IMR-90 (cell line): Measurements from ENCODE around the gene GABRD. TPM values are rescaled to one million over a fixed set of nuclear protein-coding genes. Genes with fewer than 3 reads are reported as not detected.

Experiments used
- ATAC-seq: fragments of 200-7000 bp; cut with Tn5 transposase; 2 replicates; pipeline ENCODE4 v1.9.1; 2020; ENCODE audit warnings: low read depth, mild to moderate bottlenecking, moderate library complexity
- BruUV-seq: library from RNA; stranded (reverse); fragments of 400-500 nt; replicated peaks from 2 replicates; lab custom pipeline; 2021; lab: Mats Ljungman, UMichigan
- CTCF ChIA-PET: fragments of 300-600 bp; formaldehyde crosslinking; extraction: SDS; loops from one replicate; lab custom pipeline; 2021; ENCODE audit warnings: antibody characterized with exemption; lab: Yijun Ruan, JAX
- POLR2A ChIA-PET: fragments of 300-600 bp; sonication (Branson Sonifier 250); formaldehyde crosslinking; loops from one replicate; lab custom pipeline; 2022; ENCODE audit warnings: antibody characterized with exemption; ENCODE audit not compliant: unreplicated experiment; lab: Charles Lee
- DNase-seq: peaks from one replicate; pipeline ENCODE4 v3.0.0; 2013
- H2AFZ ChIP-seq: replicated peaks from 2 replicates; pipeline ENCODE3; 2013; ENCODE audit warnings: low read length, mild to moderate bottlenecking; ENCODE audit not compliant: poor library complexity
- H2AK5ac ChIP-seq: 2 replicates; pipeline ENCODE4 v1.6.1; 2013; ENCODE audit warnings: low read depth, low read length, inconsistent platforms
- H2AK9ac ChIP-seq: replicated peaks from 2 replicates; pipeline ENCODE3; 2013; ENCODE audit warnings: mild to moderate bottlenecking, low read depth, low read length, moderate library complexity; ENCODE audit not compliant: poor library complexity
- H2BK120ac ChIP-seq: 2 replicates; pipeline ENCODE4 v1.6.1; 2013; ENCODE audit warnings: low read depth, low read length, inconsistent platforms
- H2BK15ac ChIP-seq: 3 replicates; pipeline ENCODE4 v1.6.1; 2013; ENCODE audit warnings: low read depth, low read length, inconsistent platforms
- H2BK20ac ChIP-seq: 2 replicates; pipeline ENCODE4 v1.6.1; 2013; ENCODE audit warnings: low read depth, mild to moderate bottlenecking, inconsistent platforms, low read length, moderate library complexity
- H2BK5ac ChIP-seq: 2 replicates; pipeline ENCODE4 v1.6.1; 2013; ENCODE audit warnings: mild to moderate bottlenecking, low read depth, low read length, inconsistent platforms; ENCODE audit not compliant: poor library complexity, severe bottlenecking
- H3K14ac ChIP-seq: replicated peaks from 2 replicates; pipeline ENCODE4 v1.6.1; 2013; ENCODE audit warnings: low read depth, low read length, inconsistent platforms
- H3K18ac ChIP-seq: 2 replicates; pipeline ENCODE4 v1.6.1; 2013; ENCODE audit warnings: low read depth, low read length, control low read depth
- H3K23ac ChIP-seq: 2 replicates; pipeline ENCODE4 v1.6.1; 2013; ENCODE audit warnings: low read depth, low read length, inconsistent platforms
- H3K27ac ChIP-seq: 2 replicates; pipeline ENCODE4 v1.5.1; 2013; ENCODE audit warnings: mild to moderate bottlenecking, control low read depth, low read length; ENCODE audit not compliant: insufficient read depth
- H3K27me3 ChIP-seq: 2 replicates; pipeline ENCODE4 v1.6.1; 2013; ENCODE audit warnings: low read length; ENCODE audit not compliant: control insufficient read depth, insufficient read depth
- H3K36me3 ChIP-seq: 2 replicates; pipeline ENCODE4 v1.6.1; 2013; ENCODE audit warnings: low read length, mixed read lengths; ENCODE audit not compliant: control insufficient read depth, insufficient read depth
- H3K4ac ChIP-seq: 2 replicates; pipeline ENCODE4 v1.6.1; 2013; ENCODE audit warnings: low read depth, low read length, inconsistent platforms
- H3K4me1 ChIP-seq: 2 replicates; pipeline ENCODE4 v1.6.1; 2013; ENCODE audit warnings: low read length, mixed read lengths; ENCODE audit not compliant: control insufficient read depth, insufficient read depth
- H3K4me2 ChIP-seq: 2 replicates; pipeline ENCODE4 v1.6.1; 2013; ENCODE audit warnings: low read depth, mild to moderate bottlenecking, control low read depth, low read length, moderate library complexity
- H3K4me3 ChIP-seq: 2 replicates; pipeline ENCODE4 v1.5.1; 2013; ENCODE audit warnings: low read depth, mild to moderate bottlenecking, control low read depth, low read length, moderate library complexity; ENCODE audit not compliant: insufficient read depth
- H3K56ac ChIP-seq: 2 replicates; pipeline ENCODE4 v1.6.1; 2013; ENCODE audit warnings: low read length, inconsistent platforms; ENCODE audit not compliant: insufficient read depth; ENCODE audit errors: extremely low read depth
- H3K79me1 ChIP-seq, 2 experiments: 2 replicates each; pipeline ENCODE4 v1.6.1; 2013; ENCODE audit warnings: low read length in 2 of 2, inconsistent platforms in 1 of 2, low read depth in 1 of 2
- H3K9ac ChIP-seq: 2 replicates; pipeline ENCODE4 v1.6.1; 2013; ENCODE audit warnings: low read depth, low read length, control low read depth
- H3K9me1 ChIP-seq: 2 replicates; pipeline ENCODE4 v1.6.1; 2013; ENCODE audit warnings: low read length, inconsistent platforms; ENCODE audit not compliant: insufficient read depth
- H3K9me3 ChIP-seq: 2 replicates; pipeline ENCODE4 v1.6.1; 2013; ENCODE audit warnings: low read length; ENCODE audit not compliant: control insufficient read depth, insufficient read depth
- H4K20me1 ChIP-seq: 2 replicates; pipeline ENCODE4 v1.6.1; 2013; ENCODE audit warnings: low read length, inconsistent platforms; ENCODE audit not compliant: insufficient read depth
- H4K5ac ChIP-seq: 2 replicates; pipeline ENCODE4 v1.6.1; 2013; ENCODE audit warnings: mild to moderate bottlenecking, low read depth, low read length, control low read depth
- H4K8ac ChIP-seq, 2 experiments: 2 replicates each; pipeline ENCODE4 v1.6.1; 2013; ENCODE audit warnings: low read depth in 2 of 2, low read length in 2 of 2, control low read depth in 1 of 2, inconsistent platforms in 1 of 2
- H4K91ac ChIP-seq: 2 replicates; pipeline ENCODE4 v1.6.1; 2013; ENCODE audit warnings: low read depth, low read length, inconsistent platforms; ENCODE audit not compliant: insufficient read depth
- BHLHE40 ChIP-seq: fragments of 150-350 bp; IDR thresholded peaks from 2 replicates; pipeline ENCODE4 v1.6.1; 2016; ENCODE audit warnings: mild to moderate bottlenecking, low read depth, low read length
- CEBPB ChIP-seq: IDR thresholded peaks from 2 replicates; pipeline ENCODE4 v1.6.1; 2012; ENCODE audit warnings: low read depth, low read length, improper control_type of control experiment
- CHD1 ChIP-seq: IDR thresholded peaks from 2 replicates; pipeline ENCODE4 v1.6.1; 2012; ENCODE audit warnings: low read depth, low read length, improper control_type of control experiment
- FOS ChIP-seq: fragments of 150-350 bp; IDR thresholded peaks from 2 replicates; pipeline ENCODE4 v1.6.1; 2016; ENCODE audit warnings: low read depth, low read length
- MAZ ChIP-seq: IDR thresholded peaks from 2 replicates; pipeline ENCODE4 v1.6.1; 2012; ENCODE audit warnings: low read depth, mild to moderate bottlenecking, low read length, improper control_type of control experiment, moderate library complexity, borderline replicate concordance
- MXI1 ChIP-seq: IDR thresholded peaks from 2 replicates; pipeline ENCODE4 v1.6.1; 2012; ENCODE audit warnings: low read depth, mild to moderate bottlenecking, low read length, moderate library complexity, borderline replicate concordance
- POLR2A ChIP-seq: IDR thresholded peaks from 2 replicates; pipeline ENCODE4 v1.6.1; 2012; ENCODE audit warnings: mild to moderate bottlenecking, low read depth, low read length
- RAD21 ChIP-seq: IDR thresholded peaks from 2 replicates; pipeline ENCODE4 v1.6.1; 2012; ENCODE audit warnings: low read length, improper control_type of control experiment
- RCOR1 ChIP-seq: IDR thresholded peaks from 2 replicates; pipeline ENCODE4 v1.6.1; 2012; ENCODE audit warnings: mild to moderate bottlenecking, low read length, improper control_type of control experiment; ENCODE audit not compliant: insufficient replicate concordance
- RFX5 ChIP-seq: IDR thresholded peaks from 2 replicates; pipeline ENCODE4 v1.8.0; 2012; ENCODE audit warnings: low read depth, mild to moderate bottlenecking, low read length, moderate library complexity
- SMC3 ChIP-seq: fragments of 150-350 bp; IDR thresholded peaks from 2 replicates; pipeline ENCODE4 v1.6.1; 2016; ENCODE audit warnings: low read depth, mild to moderate bottlenecking, antibody characterized with exemption, low read length, moderate library complexity
- WGBS, 2 experiments: methylation state at CpG; one replicate each; pipeline versions ENCODE4 v1.1.5 to v1.1.7; 2013; ENCODE audit warnings: missing lambda C conversion rate in 2 of 2; ENCODE audit not compliant: insufficient read length in 1 of 2; ENCODE audit errors: extremely low coverage in 2 of 2; 5-methylcytosine and 5-hydroxymethylcytosine counted together
- dilution Hi-C: fragments of 300-500 bp; cut with HindIII; formaldehyde crosslinking; loops from one replicate; pipeline ENCODE4 v1.14.3; 2018; ENCODE audit warnings: low sequenced_read_pairs; ENCODE audit not compliant: unreplicated experiment
- in situ Hi-C: fragments of 300-500 bp; cut with MboI; formaldehyde crosslinking; loops from 3 replicates; pipeline ENCODE4 v1.14.3; 2019; ENCODE audit warnings: low sequenced_read_pairs, inconsistent platforms, mixed read lengths
- intact Hi-C: fragments of 100-400 bp; cut with micrococcal nuclease; formaldehyde crosslinking; loops from 2 replicates; pipeline ENCODE4 v1.10.0; 2022
- polyA plus RNA-seq, 3 experiments: library from polyadenylated mRNA; depleted of rRNA; stranded (reverse); fragments of >200 nt; gene quantifications; 2 replicates each; pipeline ENCODE4 v1.2.3, GENCODE V29; 2012; ENCODE audit warnings: low replicate concordance in 1 of 3
- total RNA-seq: library from RNA; depleted of rRNA; stranded (reverse); fragments of >200 nt; gene quantifications from 2 replicates; pipeline ENCODE4 v1.2.3, GENCODE V29; 2012
- TF ChIP-seq, protein P1 (sequence below): fragments of 150-350 bp; IDR thresholded peaks from 2 replicates; pipeline ENCODE4 v1.6.1; 2017; ENCODE audit warnings: mild to moderate bottlenecking, antibody characterized with exemption, low read length, low read depth
- TF ChIP-seq, protein P2 (sequence below): conservative IDR thresholded peaks from 2 replicates; pipeline ENCODE4 v1.5.1; 2012; ENCODE audit warnings: mild to moderate bottlenecking, low read depth, low read length, improper control_type of control experiment
- TF ChIP-seq, protein P3 (sequence below): fragments of 150-350 bp; IDR thresholded peaks from 2 replicates; pipeline ENCODE4 v1.6.1; 2016; ENCODE audit warnings: low read depth, mild to moderate bottlenecking, low read length, moderate library complexity, borderline replicate concordance

GABRD gene
- total and polyA plus RNA-seq, 2 of the 4 experiments (the other 2 are of a cell fraction) = not detected

DNA sequence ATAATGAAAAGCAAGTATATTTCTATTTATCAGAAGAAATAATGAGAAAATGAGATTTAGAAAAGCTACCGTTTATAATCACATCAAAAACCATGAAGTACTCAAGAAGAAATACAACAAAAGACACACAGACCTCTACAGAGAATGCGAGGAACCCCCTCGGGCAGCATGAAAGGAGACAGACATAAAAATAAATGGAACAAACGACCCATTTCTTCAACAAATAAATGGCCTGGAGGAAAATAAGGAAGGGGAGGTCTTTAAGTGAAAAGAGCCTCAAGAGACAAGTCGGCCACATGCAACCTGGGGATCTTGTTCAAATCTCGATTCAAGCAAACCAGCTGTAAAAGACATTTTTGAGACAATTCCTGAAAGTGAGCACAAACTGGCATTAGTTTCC, 21.6 kb upstream of the GABRD start:
- H2AK5ac ChIP-seq = no peak overlapping the region
- H3K36me3 ChIP-seq = no peaks in the 10 kb centered on the region
- H4K20me1 ChIP-seq = no peaks in the 10 kb centered on the region
- ChIA-PET CTCF (no interaction called here), POLR2A (no interaction called here)
- H4K8ac ChIP-seq = no peak overlapping the region
- H3K4me2 ChIP-seq = no peak overlapping the region
- H2BK120ac ChIP-seq = no peak overlapping the region
- H2BK20ac ChIP-seq = no peak overlapping the region
- H3K4me1 ChIP-seq = no peaks in the 10 kb centered on the region
- no peak overlapping the region for H3K27ac ChIP-seq
- no peak overlapping the region for H3K56ac ChIP-seq
- no peak overlapping the region for H4K91ac ChIP-seq
- H3K79me1 ChIP-seq = no peaks in the 10 kb centered on the region
- H2BK15ac ChIP-seq = no peak overlapping the region
- H3K9me1 ChIP-seq = 0 out of 2 replicates have a peak, but pooled peaks cover 3% of the 10 kb centered on the region
- WGBS, 2 experiments = 70% methylated on average over 2 of the region's 6 CpGs; no CpG with 5 or more reads in 1 of the 2 experiments
- in situ Hi-C loops = no loop called here
- intact Hi-C loops = no loop called here
- H3K27me3 ChIP-seq = peaks cover 25% of the 10 kb centered on the region
- H2AK9ac ChIP-seq = no peak overlapping the region
- H3K9me3 ChIP-seq = no peaks in the 10 kb centered on the region
- no peak overlapping the region for H3K4me3 ChIP-seq
- no peak overlapping the region for H3K18ac ChIP-seq
- ATAC-seq (no peak), DNase-seq (no peak)
- H2BK5ac ChIP-seq = no peak overlapping the region
- dilution Hi-C loops = no loop called here
- BruUV-seq = no TSS peak
- TF ChIP-seq SMC3 = no peak
- TF ChIP-seq, protein P1, sequence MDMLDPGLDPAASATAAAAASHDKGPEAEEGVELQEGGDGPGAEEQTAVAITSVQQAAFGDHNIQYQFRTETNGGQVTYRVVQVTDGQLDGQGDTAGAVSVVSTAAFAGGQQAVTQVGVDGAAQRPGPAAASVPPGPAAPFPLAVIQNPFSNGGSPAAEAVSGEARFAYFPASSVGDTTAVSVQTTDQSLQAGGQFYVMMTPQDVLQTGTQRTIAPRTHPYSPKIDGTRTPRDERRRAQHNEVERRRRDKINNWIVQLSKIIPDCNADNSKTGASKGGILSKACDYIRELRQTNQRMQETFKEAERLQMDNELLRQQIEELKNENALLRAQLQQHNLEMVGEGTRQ = no peak
- no peak for TF ChIP-seq BHLHE40
- TF ChIP-seq RCOR1 = no peak
- TF ChIP-seq FOS = no peak
- TF ChIP-seq RFX5 = no peak
- TF ChIP-seq, protein P2, sequence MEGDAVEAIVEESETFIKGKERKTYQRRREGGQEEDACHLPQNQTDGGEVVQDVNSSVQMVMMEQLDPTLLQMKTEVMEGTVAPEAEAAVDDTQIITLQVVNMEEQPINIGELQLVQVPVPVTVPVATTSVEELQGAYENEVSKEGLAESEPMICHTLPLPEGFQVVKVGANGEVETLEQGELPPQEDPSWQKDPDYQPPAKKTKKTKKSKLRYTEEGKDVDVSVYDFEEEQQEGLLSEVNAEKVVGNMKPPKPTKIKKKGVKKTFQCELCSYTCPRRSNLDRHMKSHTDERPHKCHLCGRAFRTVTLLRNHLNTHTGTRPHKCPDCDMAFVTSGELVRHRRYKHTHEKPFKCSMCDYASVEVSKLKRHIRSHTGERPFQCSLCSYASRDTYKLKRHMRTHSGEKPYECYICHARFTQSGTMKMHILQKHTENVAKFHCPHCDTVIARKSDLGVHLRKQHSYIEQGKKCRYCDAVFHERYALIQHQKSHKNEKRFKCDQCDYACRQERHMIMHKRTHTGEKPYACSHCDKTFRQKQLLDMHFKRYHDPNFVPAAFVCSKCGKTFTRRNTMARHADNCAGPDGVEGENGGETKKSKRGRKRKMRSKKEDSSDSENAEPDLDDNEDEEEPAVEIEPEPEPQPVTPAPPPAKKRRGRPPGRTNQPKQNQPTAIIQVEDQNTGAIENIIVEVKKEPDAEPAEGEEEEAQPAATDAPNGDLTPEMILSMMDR = no peak
- TF ChIP-seq CHD1 = no peak
- TF ChIP-seq POLR2A = no peak
- TF ChIP-seq CEBPB = no peak
- TF ChIP-seq MXI1 = no peak
- TF ChIP-seq RAD21 = no peak
- TF ChIP-seq, protein P3, sequence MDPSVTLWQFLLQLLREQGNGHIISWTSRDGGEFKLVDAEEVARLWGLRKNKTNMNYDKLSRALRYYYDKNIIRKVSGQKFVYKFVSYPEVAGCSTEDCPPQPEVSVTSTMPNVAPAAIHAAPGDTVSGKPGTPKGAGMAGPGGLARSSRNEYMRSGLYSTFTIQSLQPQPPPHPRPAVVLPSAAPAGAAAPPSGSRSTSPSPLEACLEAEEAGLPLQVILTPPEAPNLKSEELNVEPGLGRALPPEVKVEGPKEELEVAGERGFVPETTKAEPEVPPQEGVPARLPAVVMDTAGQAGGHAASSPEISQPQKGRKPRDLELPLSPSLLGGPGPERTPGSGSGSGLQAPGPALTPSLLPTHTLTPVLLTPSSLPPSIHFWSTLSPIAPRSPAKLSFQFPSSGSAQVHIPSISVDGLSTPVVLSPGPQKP = no peak
- no peak for TF ChIP-seq MAZ
- no peak overlapping the region for H3K9ac ChIP-seq
- H3K23ac ChIP-seq = no peak overlapping the region
- H3K4ac ChIP-seq = no peak overlapping the region
- H2AFZ ChIP-seq = no peak overlapping the region
- no peak overlapping the region for H3K14ac ChIP-seq
- no peak overlapping the region for H4K5ac ChIP-seq
